IPS DF 6.9 (cell line): Measurements from ENCODE around the gene DNAJB8.

Experiments used
- DNase-seq: peaks from one replicate; pipeline ENCODE4 v3.0.0-alpha.2; 2013; ENCODE audit warnings: low read depth, low spot score
- H3K27ac ChIP-seq: one replicate; pipeline ENCODE4 v1.5.1; 2013; ENCODE audit warnings: low read length, control low read depth
- H3K27me3 ChIP-seq: 2 replicates; pipeline ENCODE4 v1.6.1; 2013; ENCODE audit warnings: mild to moderate bottlenecking, low read length; ENCODE audit not compliant: control insufficient read depth, insufficient read depth
- H3K36me3 ChIP-seq: 2 replicates; pipeline ENCODE4 v1.6.1; 2013; ENCODE audit warnings: low read length; ENCODE audit not compliant: control insufficient read depth, insufficient read depth
- H3K4me1 ChIP-seq: 2 replicates; pipeline ENCODE4 v1.6.1; 2013; ENCODE audit warnings: low read length; ENCODE audit not compliant: control insufficient read depth, insufficient read depth
- H3K4me3 ChIP-seq: 2 replicates; pipeline ENCODE4 v1.5.1; 2013; ENCODE audit warnings: mild to moderate bottlenecking, low read length
- H3K9me3 ChIP-seq: 2 replicates; pipeline ENCODE4 v1.6.1; 2013; ENCODE audit warnings: low read length, inconsistent platforms; ENCODE audit not compliant: control insufficient read depth, insufficient read depth
- WGBS: extraction: QIAGEN DNeasy Blood & Tissue Kit; methylation state at CpG from one replicate; pipeline ENCODE4 v1.1.7; 2013; ENCODE audit warnings: mixed read lengths, missing lambda C conversion rate; ENCODE audit not compliant: insufficient read length, insufficient coverage; 5-methylcytosine and 5-hydroxymethylcytosine counted together

Gene DNAJB8

GRCh38 chr3:128464188-128464587, 2.5 kb downstream of the DNAJB8 start:
- Histone ChIP-seq H3K4me1 (0 out of 2 replicates have a peak, but pooled peaks cover 2% of the 10 kb centered on the region), H3K4me3 (no peak overlapping the region), H3K27me3 (peaks cover 3% of the 10 kb centered on the region; the same call in 1 of the 2 replicates), H3K36me3 (no peaks in the 10 kb centered on the region; the same call in 1 of the 2 replicates), H3K27ac (no peak overlapping the region), H3K9me3 (no peaks in the 10 kb centered on the region)
- WGBS: no CpG with 5 or more reads among the region's 7 CpGs
- no peak for DNase-seq

- H3K27ac ChIP-seq: no peak overlapping the region
- no peak overlapping the region for H3K4me3 ChIP-seq
- peaks cover 3% of the 10 kb centered on the region; the same call in 1 of the 2 replicates for H3K27me3 ChIP-seq
- no peaks in the 10 kb centered on the region for H3K9me3 ChIP-seq
- no peaks in the 10 kb centered on the region; the same call in 1 of the 2 replicates for H3K36me3 ChIP-seq
- WGBS: no CpG with 5 or more reads among the region's 10 CpGs
- DNase-seq: no peak
- H3K4me1 ChIP-seq: 0 out of 2 replicates have a peak, but pooled peaks cover 2% of the 10 kb centered on the region
Measured at GRCh38 chr3:128463771-128464170, 2.9 kb downstream of the DNAJB8 start.

DNA sequence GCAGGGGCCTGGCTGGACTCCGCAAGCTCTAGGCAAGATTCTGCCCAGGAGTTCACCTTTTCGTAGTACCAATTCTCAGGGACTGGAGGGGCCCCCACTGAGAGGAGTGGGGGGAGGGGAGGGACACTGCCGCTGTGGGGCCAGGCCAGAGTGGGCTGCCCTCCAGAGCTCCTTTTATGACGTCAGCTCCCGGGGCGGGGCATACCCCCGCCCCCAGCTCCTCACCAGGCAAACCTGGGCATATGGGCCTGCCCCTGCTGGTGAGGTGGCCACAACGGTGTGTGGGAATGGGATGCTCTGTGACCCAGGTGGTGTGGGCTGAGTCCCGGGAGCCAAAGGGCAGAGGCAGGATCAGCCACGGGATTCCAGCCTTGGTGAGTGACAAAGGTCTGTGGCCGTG, 3.3 kb downstream of the DNAJB8 start:
- no peaks in the 10 kb centered on the region for H3K9me3 ChIP-seq
- 0 out of 2 replicates have a peak, but pooled peaks cover 2% of the 10 kb centered on the region for H3K4me1 ChIP-seq
- WGBS: no CpG with 5 or more reads among the region's 11 CpGs
- no peak for DNase-seq
- peaks cover 3% of the 10 kb centered on the region; the same call in 1 of the 2 replicates for H3K27me3 ChIP-seq
- H3K4me3 ChIP-seq: no peak overlapping the region
- H3K27ac ChIP-seq: no peak overlapping the region
- H3K36me3 ChIP-seq: no peaks in the 10 kb centered on the region; the same call in 1 of the 2 replicates

DNA sequence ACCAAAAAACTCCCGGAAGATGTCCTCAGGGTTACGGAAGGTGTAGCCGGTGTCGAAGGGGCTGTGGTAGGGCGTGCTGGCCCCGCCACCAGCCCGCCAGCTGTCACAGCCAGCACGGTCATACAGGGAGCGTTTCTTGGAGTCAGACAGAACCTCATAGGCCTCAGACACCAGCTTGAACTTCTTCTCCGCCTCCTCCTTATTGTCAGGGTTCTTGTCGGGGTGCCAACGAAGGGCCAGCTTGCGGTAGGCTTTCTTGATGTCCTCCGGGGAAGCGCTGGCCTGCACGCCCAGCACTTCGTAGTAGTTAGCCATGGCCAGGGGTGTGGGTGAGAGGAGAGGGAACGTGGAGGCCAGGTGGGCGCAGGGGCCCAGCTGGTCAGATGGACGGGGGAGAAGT, 3.8 kb downstream of the DNAJB8 start:
- H3K27me3 ChIP-seq: peaks cover 3% of the 10 kb centered on the region; the same call in 1 of the 2 replicates
- no peak overlapping the region for H3K4me3 ChIP-seq
- H3K36me3 ChIP-seq: no peaks in the 10 kb centered on the region; the same call in 1 of the 2 replicates
- no peak for DNase-seq
- 0 out of 2 replicates have a peak, but pooled peaks cover 2% of the 10 kb centered on the region for H3K4me1 ChIP-seq
- no peaks in the 10 kb centered on the region for H3K9me3 ChIP-seq
- WGBS: no CpG with 5 or more reads among the region's 20 CpGs
- no peak overlapping the region for H3K27ac ChIP-seq

DNA sequence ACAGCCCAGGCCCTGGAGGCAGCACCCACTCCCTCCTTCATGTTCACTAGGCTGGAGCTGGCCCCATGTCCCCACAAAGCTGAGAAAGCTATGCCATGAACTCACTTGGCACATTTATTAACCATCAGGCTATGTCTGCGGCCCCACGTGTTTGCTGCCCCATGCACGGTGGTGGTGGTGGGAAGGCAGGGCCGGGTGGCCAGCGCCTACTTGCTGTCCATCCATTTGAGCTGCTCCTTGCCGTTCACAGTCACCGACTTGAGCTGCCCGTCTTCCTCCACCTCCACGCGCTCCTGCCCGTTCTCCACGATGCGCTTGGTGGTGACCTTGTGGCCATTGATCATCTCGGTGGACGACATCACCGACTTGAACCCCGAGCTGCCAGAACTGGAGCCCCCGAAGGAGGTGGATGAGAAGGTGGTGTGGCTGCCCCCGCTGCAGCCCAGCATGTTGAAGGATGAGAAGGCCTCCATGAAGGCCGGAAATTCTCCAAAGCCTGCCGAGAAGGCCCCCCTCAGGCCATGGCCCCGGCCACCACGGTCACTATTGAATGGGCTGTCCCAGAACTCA, 4.3 kb downstream of the DNAJB8 start:
- Histone ChIP-seq H3K27ac (no peak overlapping the region), H3K27me3 (peaks cover 3% of the 10 kb centered on the region; the same call in 1 of the 2 replicates), H3K4me3 (no peak overlapping the region), H3K9me3 (no peaks in the 10 kb centered on the region), H3K36me3 (no peaks in the 10 kb centered on the region; the same call in 1 of the 2 replicates), H3K4me1 (0 out of 2 replicates have a peak, but pooled peaks cover 2% of the 10 kb centered on the region)
- WGBS: no CpG with 5 or more reads among the region's 23 CpGs
- DNase-seq: no peak

- Histone ChIP-seq H3K27me3 (peaks cover 3% of the 10 kb centered on the region; the same call in 1 of the 2 replicates), H3K27ac (no peak overlapping the region), H3K9me3 (no peaks in the 10 kb centered on the region), H3K4me1 (0 out of 2 replicates have a peak, but pooled peaks cover 2% of the 10 kb centered on the region), H3K4me3 (no peak overlapping the region), H3K36me3 (no peaks in the 10 kb centered on the region; the same call in 1 of the 2 replicates)
- no peak for DNase-seq
- WGBS: no CpG with 5 or more reads among the region's 12 CpGs
Measured at GRCh38 chr3:128461731-128462130, 5.0 kb downstream of the DNAJB8 start.

DNA sequence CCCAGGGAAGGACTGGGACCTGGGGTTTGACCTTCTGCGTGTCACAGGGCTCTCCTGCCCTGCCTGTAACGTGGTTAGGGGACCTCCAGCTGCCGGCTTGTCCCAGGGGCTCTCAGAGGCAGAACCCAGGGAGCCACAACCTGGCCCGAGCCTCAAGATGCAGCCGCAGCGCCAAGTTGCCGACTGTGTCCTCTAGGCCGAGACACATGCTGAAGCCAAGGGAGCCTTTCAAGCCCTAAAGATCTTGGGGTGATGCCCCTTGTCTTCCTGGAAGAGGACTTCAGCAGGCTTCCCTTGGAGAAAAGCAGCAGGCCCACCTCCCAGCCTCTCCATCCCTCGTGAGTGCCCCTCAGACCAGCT, 7.2 kb downstream of the DNAJB8 start:
- Histone ChIP-seq H3K4me1 (0 out of 2 replicates have a peak, but pooled peaks cover 2% of the 10 kb centered on the region), H3K27ac (no peak overlapping the region), H3K27me3 (no peaks in the 10 kb centered on the region), H3K9me3 (no peaks in the 10 kb centered on the region), H3K36me3 (no peaks in the 10 kb centered on the region; the same call in 1 of the 2 replicates), H3K4me3 (no peak overlapping the region)
- WGBS: no CpG with 5 or more reads among the region's 9 CpGs
- no peak for DNase-seq

GRCh38 chr3:128458746-128459460, 7.8 kb downstream of the DNAJB8 start:
- no peak overlapping the region for H3K4me3 ChIP-seq
- H3K27me3 ChIP-seq: no peaks in the 10 kb centered on the region
- no peaks in the 10 kb centered on the region; the same call in 1 of the 2 replicates for H3K36me3 ChIP-seq
- H3K9me3 ChIP-seq: no peaks in the 10 kb centered on the region
- WGBS: no CpG with 5 or more reads among the region's 18 CpGs
- DNase-seq: no peak
- 0 out of 2 replicates have a peak, but pooled peaks cover 2% of the 10 kb centered on the region for H3K4me1 ChIP-seq
- no peak overlapping the region for H3K27ac ChIP-seq

GRCh38 chr3:128457937-128458336, 8.8 kb downstream of the DNAJB8 start:
- H3K9me3 ChIP-seq: no peaks in the 10 kb centered on the region
- H3K4me3 ChIP-seq: no peak overlapping the region
- no peak for DNase-seq
- H3K27me3 ChIP-seq: no peaks in the 10 kb centered on the region
- no CpG with 5 or more reads among the region's 12 CpGs for WGBS
- H3K4me1 ChIP-seq: no peaks in the 10 kb centered on the region
- no peaks in the 10 kb centered on the region; the same call in 1 of the 2 replicates for H3K36me3 ChIP-seq
- no peak overlapping the region for H3K27ac ChIP-seq

DNA sequence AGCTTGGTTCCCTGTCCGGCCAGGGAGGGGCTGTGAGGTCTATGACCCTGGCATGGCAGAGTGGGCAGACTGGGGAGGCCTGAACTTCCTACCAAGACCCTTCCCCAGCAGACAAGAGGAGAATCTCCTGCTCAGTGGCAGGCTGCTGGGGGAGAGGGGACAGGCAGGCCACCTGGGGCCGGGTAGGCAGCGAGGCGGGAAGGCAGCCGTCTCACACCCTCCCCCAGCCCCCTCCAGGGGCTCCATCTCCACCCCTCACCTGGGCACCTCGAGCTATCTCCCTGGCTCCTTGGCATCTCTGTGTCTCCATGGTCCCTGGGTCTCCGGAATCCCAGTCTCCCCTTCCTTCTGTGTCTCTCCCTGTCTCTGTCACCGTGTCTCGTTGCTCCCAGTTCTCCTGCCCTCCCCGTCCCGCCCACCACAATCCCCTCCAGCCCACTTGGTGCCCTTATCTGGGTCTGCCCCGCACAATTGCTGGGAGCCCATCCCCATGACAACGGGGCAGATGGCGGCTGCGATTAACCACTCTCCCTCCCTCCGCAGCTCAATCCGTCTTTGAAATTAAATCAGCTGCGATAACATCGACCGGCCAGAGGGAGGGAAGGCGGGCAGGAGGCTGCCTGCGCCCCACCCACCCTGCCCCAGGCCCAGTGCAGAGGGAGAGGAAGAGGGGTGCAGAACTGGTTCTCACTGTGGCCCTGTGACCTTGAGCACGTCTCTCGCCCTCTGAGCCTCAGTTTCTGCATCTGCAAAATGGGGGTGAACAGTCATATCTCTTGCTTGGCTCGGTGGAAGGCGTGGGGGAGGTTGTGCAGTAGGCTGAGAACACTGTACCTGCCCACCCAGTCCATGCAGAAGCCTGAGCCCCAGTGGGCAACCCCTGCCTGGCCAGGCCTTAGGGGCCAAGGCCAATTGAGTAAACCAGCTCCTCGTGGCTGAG, 9.6 kb downstream of the DNAJB8 start:
- Histone ChIP-seq H3K27me3 (no peaks in the 10 kb centered on the region), H3K4me1 (no peaks in the 10 kb centered on the region), H3K4me3 (no peak overlapping the region), H3K9me3 (no peaks in the 10 kb centered on the region), H3K27ac (no peak overlapping the region), H3K36me3 (no peaks in the 10 kb centered on the region)
- WGBS: no CpG with 5 or more reads among the region's 27 CpGs
- no peak for DNase-seq
